ENCODE data around the gene HEBP1. TPM values are rescaled to one million over a fixed set of nuclear protein-coding genes. Genes with fewer than 3 reads are reported as not detected.

HEBP1 gene
- total RNA-seq, 2 experiments from 2014 or later = 11.9 to 12.5 TPM

DNA sequence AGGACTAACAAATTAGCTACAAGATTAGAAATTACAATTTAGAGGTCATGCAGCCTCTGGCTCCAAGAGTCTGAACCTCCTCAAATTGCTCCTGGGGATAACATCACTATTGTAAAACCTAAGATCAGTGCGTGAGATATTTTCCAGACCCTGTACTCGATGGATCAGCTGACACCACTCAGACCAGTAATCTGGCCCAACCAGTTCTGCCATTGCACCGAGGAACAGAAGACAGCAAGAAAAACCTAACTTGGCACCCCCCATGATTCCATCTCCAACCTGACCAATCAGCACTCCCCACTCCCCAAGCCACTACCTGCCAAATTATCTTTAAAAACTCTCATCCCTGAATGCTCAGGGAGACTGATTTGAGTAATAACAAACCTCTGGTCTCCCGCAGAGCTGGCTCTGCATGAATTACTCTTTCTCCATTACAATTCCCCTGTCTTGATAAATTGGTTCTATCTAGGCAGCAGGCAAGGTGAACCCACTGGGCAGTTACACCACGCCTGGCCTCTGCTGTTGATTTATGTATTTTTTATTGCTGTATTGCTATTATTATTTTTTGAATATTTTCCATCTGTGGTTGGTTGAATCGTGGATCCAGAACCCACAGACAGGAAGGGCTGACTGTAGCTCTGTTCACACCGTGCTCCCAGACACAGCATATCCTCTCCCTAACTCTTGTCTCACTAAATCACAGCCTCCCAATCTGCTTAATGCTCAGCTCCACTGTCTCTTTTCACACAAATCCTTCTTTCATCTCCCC is 9.2 kb downstream of the HEBP1 start:
- ChIA-PET CTCF (interaction anchor here (1.2 kb wide), 1 partner anchor 265 kb away, joined by 3 read pairs; no protein-coding TSS in a partner anchor), POLR2A (no interaction called here)
- H3K36me3 ChIP-seq (ENCODE audit: insufficient read depth, low read length) = peaks cover 17% of the 10 kb centered on the region
- no peak overlapping the region for H3K4me3 ChIP-seq (ENCODE audit: low read length)
- H3K27ac ChIP-seq (ENCODE audit: low read depth in 1 of 2, low read length in 2 of 2) = no peak overlapping the region
- DNase-seq (no peak), ATAC-seq (ENCODE audit: poor library complexity) (no peak)
- H3K4me3 Mint-ChIP-seq = no peak overlapping the region
- H3K27me3 Mint-ChIP-seq = no peaks in the 10 kb centered on the region
- peaks cover 27% of the 10 kb centered on the region for H3K36me3 Mint-ChIP-seq (ENCODE audit: low read depth)
- intact Hi-C loops (cut with DNase I, micrococcal nuclease) = no loop called here
- H3K9me3 ChIP-seq (ENCODE audit: control insufficient read depth in 1 of 2, insufficient read depth in 1 of 2, low read length in 2 of 2) = no peaks in the 10 kb centered on the region
- H3K4me1 ChIP-seq (ENCODE audit: insufficient read depth, low read length) = no peaks in the 10 kb centered on the region
- H3K4me1 Mint-ChIP-seq (ENCODE audit: low read depth) = peaks cover 18% of the 10 kb centered on the region
- H3K27me3 ChIP-seq (ENCODE audit: control insufficient read depth in 1 of 2, insufficient read depth in 2 of 2, low read length in 2 of 2) = no peaks in the 10 kb centered on the region
- no peak for TF ChIP-seq CTCF (IDR thresholded peaks at IDR 0.05)
- no peaks in the 10 kb centered on the region for H3K9me3 Mint-ChIP-seq
- no peak overlapping the region for H3K27ac Mint-ChIP-seq

GRCh38 chr12:12987421-12987820 is 12.6 kb downstream of the HEBP1 start:
- no peak for ATAC-seq (ENCODE audit: poor library complexity)
- peaks cover under 1% of the 10 kb centered on the region for H3K4me1 Mint-ChIP-seq (ENCODE audit: low read depth)
- Histone ChIP-seq H3K9me3 (ENCODE audit: control insufficient read depth in 1 of 2, insufficient read depth in 1 of 2, low read length in 2 of 2) (no peaks in the 10 kb centered on the region), H3K4me1 (ENCODE audit: insufficient read depth, low read length) (no peaks in the 10 kb centered on the region), H3K27ac (ENCODE audit: low read depth in 1 of 2, low read length in 2 of 2) (no peak overlapping the region), H3K36me3 (ENCODE audit: insufficient read depth, low read length) (peaks cover 19% of the 10 kb centered on the region), H3K4me3 (ENCODE audit: low read length) (no peak overlapping the region), H3K27me3 (ENCODE audit: control insufficient read depth in 1 of 2, insufficient read depth in 2 of 2, low read length in 2 of 2) (no peaks in the 10 kb centered on the region)
- no peak for TF ChIP-seq CTCF (IDR thresholded peaks at IDR 0.05)
- intact Hi-C loops (cut with DNase I, micrococcal nuclease) = no loop called here
- H3K27ac Mint-ChIP-seq = no peak overlapping the region
- no peaks in the 10 kb centered on the region for H3K27me3 Mint-ChIP-seq
- no peaks in the 10 kb centered on the region for H3K9me3 Mint-ChIP-seq
- ChIA-PET POLR2A (no interaction called here), CTCF (no interaction called here)
- no peak for DNase-seq
- peaks cover 42% of the 10 kb centered on the region for H3K36me3 Mint-ChIP-seq (ENCODE audit: low read depth)
- no peak overlapping the region for H3K4me3 Mint-ChIP-seq

DNA sequence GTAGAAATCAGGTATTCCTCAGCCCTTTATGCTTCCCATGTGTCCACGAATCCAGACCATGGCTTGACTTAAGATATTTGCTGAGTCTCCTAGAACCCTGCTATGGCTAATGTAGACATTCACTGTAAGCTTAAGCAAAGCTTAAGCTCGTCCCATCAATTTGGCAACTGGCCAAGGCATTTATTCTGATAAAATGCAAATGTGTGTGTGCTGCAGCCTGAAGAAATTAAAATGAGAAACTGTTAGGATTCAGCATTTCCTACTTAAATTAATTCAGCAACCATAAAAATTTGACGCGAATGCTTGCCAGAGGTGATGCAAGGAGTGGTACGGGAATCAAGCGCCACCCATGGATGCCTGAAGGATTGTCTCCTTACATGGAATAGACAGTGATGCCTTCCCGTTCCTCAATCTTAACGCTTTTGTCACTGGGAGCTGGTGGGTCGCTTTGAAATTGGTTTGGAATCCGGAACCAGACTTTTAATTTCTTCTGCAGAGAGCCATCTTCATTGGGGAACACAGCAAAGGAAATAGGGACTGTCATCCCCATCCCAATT is 13.2 kb downstream of the HEBP1 start:
- CTCF ChIA-PET = interaction anchor here (1.2 kb wide), 1 partner anchor 225 kb away, joined by 6 read pairs; no protein-coding TSS in a partner anchor
- Histone ChIP-seq H3K4me1 (ENCODE audit: insufficient read depth, low read length) (no peaks in the 10 kb centered on the region), H3K9me3 (ENCODE audit: control insufficient read depth in 1 of 2, insufficient read depth in 1 of 2, low read length in 2 of 2) (no peaks in the 10 kb centered on the region), H3K27ac (ENCODE audit: low read depth in 1 of 2, low read length in 2 of 2) (no peak overlapping the region), H3K27me3 (ENCODE audit: control insufficient read depth in 1 of 2, insufficient read depth in 2 of 2, low read length in 2 of 2) (no peaks in the 10 kb centered on the region), H3K4me3 (ENCODE audit: low read length) (no peak overlapping the region), H3K36me3 (ENCODE audit: insufficient read depth, low read length) (peaks cover 21% of the 10 kb centered on the region)
- no peaks in the 10 kb centered on the region for H3K9me3 Mint-ChIP-seq
- no peak for ATAC-seq (ENCODE audit: poor library complexity)
- no peak for DNase-seq
- H3K4me1 Mint-ChIP-seq (ENCODE audit: low read depth) = no peaks in the 10 kb centered on the region
- H3K36me3 Mint-ChIP-seq (ENCODE audit: low read depth) = peaks cover 42% of the 10 kb centered on the region
- POLR2A ChIA-PET = interaction anchor here (0.5 to 1.4 kb wide), 2 partner anchors 20 to 178 kb away, joined by 3 to 4 read pairs; no protein-coding TSS in a partner anchor
- H3K4me3 Mint-ChIP-seq = no peak overlapping the region
- H3K27me3 Mint-ChIP-seq = no peaks in the 10 kb centered on the region
- intact Hi-C loops (cut with DNase I, micrococcal nuclease) = no loop called here
- no peak overlapping the region for H3K27ac Mint-ChIP-seq
- TF ChIP-seq CTCF (IDR thresholded peaks at IDR 0.05) = no peak

Data from CD4-positive, alpha-beta T cell (primary cell).